ENCODE measurements around the gene PIP4K2B. TPM values are rescaled to one million over a fixed set of nuclear protein-coding genes. Genes with fewer than 3 reads are reported as not detected.

Gene PIP4K2B
- total RNA-seq, 1 donor from 2014 or later, result 74.4 TPM

DNA sequence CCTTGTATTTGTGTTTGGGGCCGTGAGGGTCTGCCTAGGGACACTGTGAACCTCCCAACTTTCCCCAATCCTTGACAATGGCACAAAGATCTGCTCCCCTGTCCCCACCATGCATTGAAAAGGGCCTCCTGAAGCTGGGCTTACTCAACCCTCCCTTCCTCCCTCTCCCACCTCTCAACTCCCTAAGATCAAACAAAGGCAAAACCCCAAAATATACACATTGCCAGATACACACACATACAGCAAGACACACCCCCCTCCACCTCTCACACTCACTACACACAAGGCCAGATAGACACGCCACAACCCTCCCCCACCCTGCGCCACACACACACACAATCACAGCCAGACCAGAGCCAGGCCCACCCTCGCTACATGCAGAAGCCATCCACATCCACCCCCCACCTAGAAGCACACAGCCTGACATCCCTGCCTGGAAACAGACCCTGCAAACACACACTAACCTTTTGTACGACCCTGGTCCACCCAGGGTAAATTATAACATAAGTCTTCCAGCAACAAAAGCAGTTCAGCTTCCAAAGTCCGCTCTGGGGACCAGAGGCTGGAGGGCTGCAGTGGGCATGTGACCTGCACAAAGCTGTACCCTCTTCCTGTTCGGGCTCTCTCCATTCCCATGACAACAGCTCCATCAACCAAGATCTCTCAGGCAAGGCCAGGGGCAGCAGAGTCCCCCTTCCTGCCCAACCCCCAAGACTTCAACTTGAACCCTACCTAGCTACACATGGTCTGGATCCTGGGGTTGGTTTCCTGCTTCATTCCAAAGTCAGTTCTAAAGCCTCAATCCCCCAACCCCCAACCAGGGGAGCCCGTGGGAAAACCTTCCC, 53.1 kb downstream of the PIP4K2B start:
- DNase-seq (ENCODE audit: low read depth), result no peak

DNA sequence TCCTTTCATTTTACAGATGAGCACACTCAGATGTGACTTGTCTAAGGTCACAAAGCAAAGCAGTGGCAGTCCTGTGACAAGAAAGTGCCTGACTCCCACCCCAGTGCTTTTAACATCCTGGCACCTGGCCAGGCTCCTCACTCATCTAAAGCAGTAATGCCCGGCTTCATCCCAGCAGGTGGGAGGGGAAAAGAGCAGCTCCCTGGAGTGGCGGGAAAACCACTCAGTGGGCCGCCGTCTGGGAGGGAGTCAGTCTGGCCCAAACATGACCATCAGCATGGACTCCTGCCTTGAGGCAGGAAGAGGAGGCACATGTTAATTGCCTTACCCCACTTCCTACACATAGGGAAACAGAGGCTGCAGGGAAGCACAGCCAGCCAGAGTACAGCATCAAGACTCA, 53.8 kb downstream of the PIP4K2B start:
- no peak for DNase-seq (ENCODE audit: low read depth)

DNA sequence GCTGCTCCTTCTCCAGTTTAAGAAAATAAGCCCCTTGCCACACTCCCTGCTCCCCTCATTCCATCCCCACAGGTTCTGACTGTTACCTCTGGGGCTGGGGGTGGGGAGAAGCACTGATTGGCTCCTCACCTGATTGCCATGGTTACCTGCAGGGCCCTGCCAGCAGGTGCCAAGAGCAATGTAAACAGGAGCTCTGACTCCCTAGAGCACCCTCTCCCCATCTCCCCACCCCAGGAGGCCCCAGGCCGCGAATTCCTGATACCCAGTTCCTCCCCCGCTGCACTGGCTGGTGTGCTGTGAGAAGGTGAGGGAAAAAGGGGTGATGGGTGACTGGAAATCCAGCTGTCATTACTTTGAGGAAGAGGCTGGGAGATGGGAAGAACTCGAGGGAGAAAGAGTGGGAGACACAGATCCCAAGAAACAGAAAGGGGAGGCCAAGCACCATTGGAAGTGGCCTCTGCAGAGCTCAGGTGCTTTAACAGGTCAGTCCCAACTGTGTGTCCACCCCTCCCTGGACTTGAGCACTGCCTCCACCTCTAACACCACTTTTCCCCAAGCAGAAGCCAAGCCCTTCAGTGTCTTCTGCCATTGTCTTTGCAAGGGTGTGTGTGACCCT, 55.7 kb downstream of the PIP4K2B start:
- no peak for DNase-seq (ENCODE audit: low read depth)

DNA sequence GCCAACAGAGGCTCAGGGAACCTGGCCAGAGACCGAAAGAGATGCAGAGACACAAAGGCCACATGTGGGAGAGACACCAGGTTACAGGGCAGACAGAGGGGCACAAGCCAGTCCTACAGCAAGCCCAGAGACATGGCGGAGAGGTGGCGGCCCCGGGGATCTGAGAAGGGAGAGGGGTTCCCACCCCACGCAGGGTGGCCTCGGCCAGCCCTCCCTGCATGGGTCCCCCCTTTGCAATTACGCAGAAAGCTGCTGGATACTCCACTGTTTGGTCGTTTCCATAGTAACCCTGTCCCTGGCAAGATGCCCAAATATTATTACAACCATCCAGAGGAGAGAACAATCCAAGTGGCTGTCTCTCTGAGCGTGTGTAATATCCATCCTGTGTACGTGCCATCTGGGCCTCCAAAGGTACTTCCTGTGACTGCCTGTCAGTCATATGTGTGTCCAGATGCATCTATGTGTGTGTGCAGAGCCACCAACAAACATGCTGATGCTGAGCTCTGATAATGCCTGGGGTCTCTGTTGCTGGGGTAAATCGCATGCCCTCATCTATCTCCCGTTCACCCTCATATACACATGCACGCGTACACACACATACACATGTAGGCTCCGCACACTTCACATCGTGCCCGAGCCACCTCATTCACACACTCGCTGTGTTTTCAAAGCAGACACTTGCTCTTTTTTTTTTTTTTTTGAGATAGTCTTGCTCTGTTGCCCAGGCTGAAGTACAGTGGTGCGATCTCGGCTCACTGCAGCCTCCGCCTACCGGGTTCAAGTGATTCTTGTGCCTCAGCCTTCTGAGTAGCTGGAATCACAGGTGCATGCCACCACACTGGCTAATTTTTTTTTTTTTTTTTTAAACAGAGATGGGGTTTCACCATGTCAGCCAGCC, 56.7 kb downstream of the PIP4K2B start:
- DNase-seq (ENCODE audit: low read depth), result peak; percentile 75

DNA sequence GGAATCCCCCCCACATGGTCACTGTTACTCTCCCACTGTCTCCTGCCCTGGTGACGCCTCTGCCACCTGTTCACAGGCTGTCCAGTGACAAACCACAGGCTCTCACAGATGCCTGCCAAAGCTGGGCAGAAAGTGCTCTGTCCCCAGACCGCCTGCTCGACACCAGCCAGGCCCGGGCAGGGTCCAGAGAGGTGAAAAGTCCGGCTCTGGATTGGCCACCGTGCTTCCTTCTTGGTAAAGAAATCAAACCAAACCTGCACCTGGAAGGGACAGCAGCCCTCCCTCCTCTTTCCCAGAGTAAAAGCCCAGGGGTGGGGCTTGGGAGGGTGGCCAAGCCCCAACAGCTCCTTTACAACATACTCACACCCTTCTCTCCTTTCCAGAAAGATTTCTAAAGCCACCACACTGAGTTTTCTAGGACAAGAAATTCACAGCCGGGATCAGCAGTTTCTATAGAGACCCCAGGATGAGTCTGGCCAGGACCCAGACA, 57.4 kb downstream of the PIP4K2B start:
- DNase-seq (ENCODE audit: low read depth), result peak; percentile 86

DNA sequence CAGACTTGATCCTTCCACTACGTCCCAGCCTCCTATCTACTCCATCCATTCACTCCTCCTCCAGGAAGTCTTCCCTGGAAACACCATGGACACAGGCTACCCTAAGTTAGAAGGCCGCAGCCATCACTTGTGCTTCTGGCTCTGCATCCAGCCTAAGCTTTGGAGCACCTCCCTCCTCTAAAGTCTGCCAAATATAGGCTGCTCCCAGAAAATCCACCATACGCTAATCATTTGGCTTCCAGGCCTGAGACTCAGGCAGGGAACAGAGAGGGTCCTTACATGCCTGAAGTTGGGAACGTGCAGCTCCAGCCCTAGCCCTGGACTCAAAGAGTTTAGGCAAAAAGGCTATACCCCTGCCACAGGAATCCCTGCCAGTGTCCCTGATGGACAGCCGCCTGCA, 57.9 kb downstream of the PIP4K2B start:
- no peak for DNase-seq (ENCODE audit: low read depth)

DNA sequence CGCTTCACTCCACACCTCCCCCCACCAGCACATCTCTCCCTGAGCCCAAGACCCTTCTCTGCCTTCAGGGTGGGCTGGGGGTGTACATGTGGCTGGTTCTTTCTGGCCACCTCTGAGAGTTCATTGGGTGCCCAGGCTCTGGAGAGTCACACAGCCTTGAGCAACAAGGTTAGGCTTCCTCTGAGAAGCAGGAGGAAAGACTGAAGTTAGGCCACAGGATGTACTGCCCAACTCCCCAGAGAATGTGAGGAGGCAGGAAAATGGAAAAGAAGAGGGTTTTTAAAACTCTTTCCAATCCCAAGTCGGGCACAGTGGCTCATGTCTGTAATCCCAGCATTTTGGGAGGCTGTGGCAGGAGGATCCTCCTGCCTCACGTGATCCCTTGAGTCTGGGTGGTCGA, 58.5 kb downstream of the PIP4K2B start:
- no peak for DNase-seq (ENCODE audit: low read depth)

DNA sequence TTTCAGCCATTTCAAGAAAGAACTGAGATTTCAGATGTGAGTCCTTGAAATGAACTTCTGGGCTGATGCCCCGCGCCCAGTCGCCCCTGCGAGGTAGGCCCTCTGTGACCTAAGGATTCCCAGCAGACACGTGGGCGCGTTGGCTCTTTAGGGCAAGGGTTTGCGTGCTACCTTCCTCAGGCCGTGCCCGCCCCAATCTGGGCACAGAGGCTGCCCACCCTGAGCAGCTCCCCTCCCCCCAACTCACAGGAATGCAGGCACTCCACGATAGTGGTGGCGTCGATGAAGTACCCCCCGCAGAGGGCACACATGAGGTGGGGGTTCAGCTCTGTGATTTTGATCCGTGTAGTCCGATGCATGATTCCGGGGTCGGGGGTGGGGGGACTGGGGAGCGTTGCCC, 59.3 kb downstream of the PIP4K2B start:
- no peak for DNase-seq (ENCODE audit: low read depth)

DNA sequence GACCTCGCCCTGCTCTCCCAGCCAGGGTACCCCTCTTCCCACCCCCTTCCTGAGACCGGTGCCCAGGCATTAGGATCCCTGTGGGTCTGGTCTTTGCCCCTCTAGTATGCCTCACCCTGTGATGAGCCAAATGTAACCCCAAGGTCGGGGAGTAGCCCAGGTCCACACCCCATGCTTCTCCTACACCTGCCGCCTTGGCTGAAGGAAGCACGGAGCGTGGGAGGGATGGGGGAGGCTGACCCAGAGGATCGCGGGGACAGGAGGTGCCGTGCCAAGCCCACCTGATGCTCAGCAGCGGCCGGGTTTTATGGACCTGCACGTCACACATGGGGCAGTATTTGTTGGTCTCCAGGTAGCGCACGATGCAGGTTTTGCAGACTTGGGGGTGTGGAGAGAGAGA, 60.1 kb downstream of the PIP4K2B start:
- no peak for DNase-seq (ENCODE audit: low read depth)

DNA sequence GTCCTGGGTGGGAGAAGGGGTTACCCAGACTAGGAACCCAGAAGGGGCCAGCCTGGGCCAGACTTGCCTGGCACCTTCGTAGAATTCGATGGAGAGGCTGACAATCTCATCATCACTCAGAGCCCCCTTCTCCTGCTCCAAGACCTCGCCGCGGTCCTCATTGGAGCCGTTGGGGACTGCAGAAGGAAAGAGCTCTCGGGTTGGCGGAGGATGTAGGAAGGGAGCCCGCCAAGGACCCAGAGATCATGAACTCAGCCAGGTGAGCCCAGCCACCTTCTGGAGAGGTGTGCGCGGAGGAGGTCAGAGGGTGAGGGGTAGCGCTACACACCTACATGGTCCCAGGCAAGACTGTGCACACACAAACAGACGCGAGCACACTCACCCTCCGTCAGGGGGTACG, 60.7 kb downstream of the PIP4K2B start:
- DNase-seq (ENCODE audit: low read depth), result no peak

DNA sequence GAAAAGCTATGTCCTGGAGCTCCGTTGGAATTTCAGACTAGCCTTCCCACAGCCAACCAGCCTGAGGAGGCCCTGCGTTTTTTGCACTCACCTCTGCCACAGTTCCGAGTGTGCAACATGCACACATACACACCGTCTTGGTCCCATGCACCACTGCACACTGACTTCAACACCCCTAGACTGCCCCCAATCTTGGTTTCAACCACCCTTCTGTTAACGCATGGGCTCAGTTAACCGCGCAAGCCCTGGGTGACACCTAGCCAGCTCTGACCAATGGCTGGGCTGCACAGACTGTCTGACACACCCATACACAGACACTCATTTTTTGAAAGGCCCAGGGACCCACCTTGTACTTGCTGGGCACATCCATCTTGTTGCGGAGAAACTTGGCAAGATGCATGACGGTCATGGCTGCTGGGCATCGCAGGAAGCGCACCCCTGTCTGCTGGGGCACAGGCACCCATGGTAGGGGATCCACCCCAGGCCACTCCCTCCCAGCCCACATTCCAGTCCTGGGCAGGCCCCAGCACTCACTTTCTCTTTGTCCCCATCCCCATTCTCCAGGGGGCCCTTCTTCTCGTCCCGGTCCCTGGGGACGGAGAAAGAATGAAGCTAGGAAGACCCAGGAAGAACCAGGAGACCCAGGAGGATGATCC, 61.2 kb downstream of the PIP4K2B start:
- no peak for DNase-seq (ENCODE audit: low read depth)

DNA sequence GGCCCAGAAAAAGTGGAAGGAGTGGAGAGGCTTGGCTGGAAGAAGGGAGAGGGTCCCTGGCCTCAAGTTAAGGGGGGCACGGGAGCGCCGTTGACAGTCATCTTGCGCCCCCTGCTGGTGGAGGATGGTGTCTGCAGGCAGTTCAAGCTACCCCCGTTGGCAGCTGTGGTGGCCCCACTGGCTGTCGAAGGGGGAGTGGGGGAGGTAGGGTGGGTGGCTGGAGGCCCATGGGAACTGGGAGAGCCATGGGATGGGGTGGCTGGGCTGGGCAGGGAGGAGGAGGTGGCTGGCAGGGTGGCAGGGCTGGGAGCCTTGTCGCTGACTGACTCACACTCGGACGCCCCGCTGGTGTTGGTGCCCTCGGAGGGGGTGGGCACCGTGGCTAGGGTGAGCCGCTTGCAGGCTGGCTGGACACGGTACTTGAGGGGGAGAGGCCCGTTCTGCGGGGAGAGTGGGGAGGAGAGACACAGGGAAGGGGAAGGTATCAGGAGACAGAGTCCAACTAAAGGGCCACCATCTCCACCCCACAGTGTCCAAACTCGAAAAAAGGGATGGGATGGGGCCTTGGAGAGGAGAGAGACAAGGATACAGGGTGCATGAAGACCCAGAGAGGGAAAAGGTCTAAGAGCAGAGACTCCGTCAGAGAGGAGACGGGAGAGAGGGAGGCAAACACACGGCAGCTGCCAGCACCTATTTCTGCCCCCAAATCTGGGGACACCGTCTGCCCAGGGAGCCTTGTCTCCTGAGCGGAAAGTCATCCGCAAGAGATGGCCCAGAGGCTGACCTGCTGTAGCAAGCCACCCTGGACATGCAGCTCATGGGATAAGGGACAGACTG, 64.0 kb downstream of the PIP4K2B start:
- peak; percentile 57 for DNase-seq (ENCODE audit: low read depth)

DNA sequence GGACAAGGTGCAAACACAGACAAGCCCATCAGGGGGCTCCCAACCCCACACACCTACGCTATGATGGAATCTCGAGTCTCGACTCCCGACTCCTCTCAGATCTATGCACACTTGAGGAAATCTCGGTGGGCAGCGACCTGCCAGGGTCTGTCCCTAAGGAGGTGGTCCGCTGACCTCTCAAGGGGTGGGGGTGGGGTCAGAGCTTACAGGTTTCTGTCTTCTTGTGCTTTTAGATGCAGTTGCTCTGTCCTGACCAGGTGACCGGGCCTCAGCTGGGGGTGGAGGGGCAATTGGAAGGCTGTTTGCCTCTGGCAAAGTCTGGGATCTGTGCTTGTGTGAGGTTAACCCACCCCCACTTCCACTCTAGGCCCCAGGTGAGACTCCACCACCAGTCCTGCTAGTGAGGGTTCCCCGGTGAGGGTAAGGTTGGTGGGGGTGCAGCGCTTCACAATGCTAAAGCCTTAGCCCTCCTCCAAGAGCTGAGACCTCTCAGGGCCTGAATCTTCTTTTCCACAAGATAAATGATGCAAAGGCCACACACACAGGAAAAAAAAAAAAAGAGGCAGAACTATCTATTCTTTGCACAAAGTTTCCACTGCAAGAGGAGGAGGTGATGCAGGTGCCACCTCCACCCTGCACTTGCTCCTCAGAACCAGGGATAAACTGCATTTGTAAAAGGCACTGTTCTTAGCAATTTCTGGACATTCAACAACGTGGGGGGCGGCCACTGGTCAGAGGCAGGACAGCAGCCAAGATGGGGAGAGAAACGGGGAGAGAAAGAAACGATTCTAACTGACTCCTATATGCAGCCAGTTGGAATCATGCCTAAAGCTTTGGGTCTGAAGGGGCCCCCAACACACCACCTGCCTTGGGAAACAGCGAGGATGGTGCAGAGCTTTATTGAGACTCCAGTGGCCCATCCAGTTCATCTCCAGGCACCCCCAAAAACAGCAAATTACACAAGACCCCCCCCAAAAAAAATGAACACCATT, 65.1 kb downstream of the PIP4K2B start:
- DNase-seq (ENCODE audit: low read depth), result no peak

DNA sequence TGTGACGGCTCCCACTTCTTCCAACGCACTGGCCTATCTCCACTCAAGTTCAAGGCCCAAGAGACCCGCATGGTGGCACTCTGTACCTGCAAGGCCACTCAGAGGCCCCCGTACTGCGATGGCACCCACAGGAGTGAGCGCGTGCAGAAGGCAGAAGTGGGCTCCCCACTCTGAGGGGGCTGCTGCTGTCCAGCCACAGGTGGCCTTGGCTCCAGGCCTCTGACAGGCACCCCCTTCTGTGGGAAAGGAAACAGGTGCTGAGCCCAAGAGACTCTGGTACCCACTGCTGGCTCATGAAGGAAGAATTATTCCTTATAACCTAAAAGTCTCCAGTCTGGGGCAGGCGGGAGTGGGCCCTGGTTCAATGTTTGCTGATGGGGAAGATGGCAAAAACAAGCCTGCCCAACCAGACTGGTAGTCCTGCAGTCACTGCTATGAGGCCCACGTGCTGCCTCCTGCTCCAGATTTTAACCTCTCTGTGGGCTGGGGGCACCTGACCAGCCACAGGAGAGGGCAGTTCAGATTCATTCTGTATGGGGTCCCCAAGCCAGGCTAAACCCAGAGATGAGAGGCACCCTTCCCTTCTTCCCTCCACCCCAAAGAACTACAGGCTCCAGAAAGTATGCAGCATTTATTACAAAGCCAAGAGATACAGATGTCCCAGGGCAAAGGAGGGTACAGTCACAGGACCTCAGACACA, 65.9 kb downstream of the PIP4K2B start:
- DNase-seq (ENCODE audit: low read depth), result no peak

DNA sequence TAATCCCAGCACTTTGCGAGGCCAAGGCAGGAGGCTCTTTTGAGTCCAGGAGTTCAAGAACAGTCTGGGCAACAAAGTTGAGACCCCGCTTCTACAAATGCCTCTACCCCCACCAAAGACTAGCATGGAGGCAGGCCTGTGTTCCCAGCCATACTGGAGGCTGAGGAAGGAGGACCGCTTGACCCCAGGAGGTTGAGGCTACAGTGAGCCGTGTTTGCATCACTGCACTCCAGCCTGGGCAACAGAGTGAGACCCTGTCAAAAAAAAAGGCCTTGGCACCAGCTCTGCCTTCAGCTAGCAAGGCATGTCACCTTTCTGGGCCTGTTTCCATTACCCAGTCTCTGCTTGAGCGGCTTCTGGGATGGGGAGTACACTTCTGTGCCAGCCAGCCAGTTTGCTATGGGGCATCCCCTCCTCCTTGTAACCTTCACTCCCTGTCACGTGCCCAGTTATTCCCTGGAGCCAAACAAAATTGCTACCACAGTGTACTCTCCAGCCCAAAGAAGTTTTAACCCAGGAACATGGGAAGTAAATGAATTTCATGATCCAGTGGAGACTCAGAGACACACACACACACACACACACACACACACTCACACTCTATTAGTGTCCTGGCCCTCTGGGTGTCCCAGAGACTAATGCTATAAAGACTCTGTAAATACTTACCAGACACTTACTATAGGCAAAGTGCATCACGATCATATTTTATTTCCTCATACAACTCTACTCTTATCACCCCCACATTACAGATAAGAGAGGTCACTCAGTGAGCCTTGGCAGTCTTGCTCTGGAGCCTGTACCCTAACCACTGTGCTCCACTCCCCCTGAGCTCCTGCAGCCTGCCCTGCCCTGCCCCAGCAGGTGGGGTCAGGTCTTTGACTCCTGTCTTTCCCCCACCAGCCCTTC, 66.7 kb downstream of the PIP4K2B start:
- no peak for DNase-seq (ENCODE audit: low read depth)

DNA sequence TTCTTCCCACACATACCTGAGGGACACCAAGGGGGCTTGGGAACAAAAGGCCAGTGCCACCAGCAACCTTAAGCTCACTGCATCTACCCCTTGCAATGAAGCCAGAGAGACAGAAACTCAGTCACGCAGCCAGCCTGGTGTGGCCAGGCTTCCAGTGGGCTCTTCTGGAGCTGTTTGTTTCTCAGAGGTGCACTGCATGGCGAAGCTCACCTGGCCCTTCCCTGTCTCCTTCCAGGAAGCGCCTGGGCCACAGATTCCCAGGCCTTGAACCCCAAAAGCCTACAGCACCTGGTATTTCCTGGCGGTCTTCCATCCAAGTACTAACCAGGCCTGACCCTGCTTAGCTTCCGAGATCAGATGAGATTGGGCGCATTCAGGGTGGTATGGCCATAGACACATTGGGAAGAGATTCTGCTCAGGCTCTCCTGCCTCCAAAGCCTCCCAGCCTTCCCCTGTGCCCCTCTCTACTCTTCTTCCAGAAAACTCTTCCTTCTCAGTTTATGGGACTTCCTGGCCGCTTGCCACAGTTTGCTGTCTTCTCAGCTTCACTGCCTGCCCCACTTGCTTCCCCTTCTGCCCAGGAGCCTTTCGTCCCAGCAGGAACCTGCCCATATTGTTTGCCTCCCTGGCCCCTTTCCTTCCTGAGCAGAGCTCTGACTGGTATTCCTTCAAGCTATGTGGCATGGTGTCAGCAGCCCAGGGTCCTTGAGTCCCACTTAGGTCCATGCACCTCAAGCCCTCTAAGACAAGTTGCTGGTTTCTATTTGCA, 67.6 kb downstream of the PIP4K2B start:
- no peak for DNase-seq (ENCODE audit: low read depth)
